RWPE1 (cell line): Measurements from ENCODE around the gene MED31.
"Not testable (repeated sequence)": the region's sequence is repeated elsewhere in the genome, so short reads cannot be mapped to it uniquely, and the experiment has no call there.

Source experiments
- CTCF ChIA-PET: fragments of 350-600 bp; sonication (Branson Sonifier 250); formaldehyde crosslinking; extraction: SDS; loops from one replicate; lab custom pipeline; 2021; lab: Yijun Ruan, JAX
- POLR2A ChIA-PET: fragments of 400-600 bp; formaldehyde crosslinking; extraction: SDS; loops from one replicate; lab custom pipeline; 2020; ENCODE audit warnings: antibody characterized with exemption; ENCODE audit not compliant: low non-redundant PET; lab: Yijun Ruan, JAX
- DNase-seq: peaks from one replicate; pipeline ENCODE4 v3.0.0; 2012; ENCODE audit warnings: low spot score
- H3K27ac ChIP-seq: fragments of 450-650 bp; 2 replicates; pipeline ENCODE4 v1.5.1; 2017
- CTCF ChIP-seq: fragments of 450-650 bp; conservative IDR thresholded peaks from 2 replicates; pipeline ENCODE4 v1.5.1; 2017; ENCODE audit warnings: low read depth, mild to moderate bottlenecking

The MED31 gene

GRCh38 chr17:6695051-6695450 is 43.6 kb upstream of the MED31 start:
- CTCF ChIA-PET = no interaction called here
- no peak for TF ChIP-seq CTCF
- POLR2A ChIA-PET = no interaction called here
- DNase-seq = no peak
- H3K27ac ChIP-seq = peak overlapping the region; percentile 28; the same call in 1 of the 2 replicates

- CTCF ChIA-PET = interaction anchor here (0.7 to 1.0 kb wide), 2 partner anchors 8 to 13 kb away, joined by 3 read pairs; no protein-coding TSS in a partner anchor
Measured at GRCh38 chr17:6691958-6692357, 40.6 kb upstream of the MED31 start.

GRCh38 chr17:6691546-6691945 is 40.1 kb upstream of the MED31 start:
- no peak for DNase-seq
- H3K27ac ChIP-seq = no peak overlapping the region
- no peak for TF ChIP-seq CTCF
- CTCF ChIA-PET = interaction anchor here (0.7 to 1.0 kb wide), 4 partner anchors 9 to 1553 kb away, joined by 3 to 4 read pairs (median 3); no protein-coding TSS in a partner anchor
- POLR2A ChIA-PET = no interaction called here

More at GRCh38 chr17:6691958-6692357, 40.6 kb upstream of the MED31 start:
- DNase-seq, POLR2A ChIA-PET, H3K27ac ChIP-seq: not testable (repeated sequence)

GRCh38 chr17:6690641-6691040 is 39.2 kb upstream of the MED31 start:
- DNase-seq = no peak
- H3K27ac ChIP-seq = no peak overlapping the region
- ChIA-PET POLR2A (no interaction called here), CTCF (interaction anchor here (0.7 kb wide), 1 partner anchor 1554 kb away, joined by 4 read pairs; no protein-coding TSS in a partner anchor)
- no peak for TF ChIP-seq CTCF

GRCh38 chr17:6688944-6689343 is 37.5 kb upstream of the MED31 start:
- no peak for DNase-seq
- ChIA-PET CTCF (no interaction called here), POLR2A (no interaction called here)
- H3K27ac ChIP-seq = no peak overlapping the region
- no peak for TF ChIP-seq CTCF

GRCh38 chr17:6686026-6686425 is 34.6 kb upstream of the MED31 start:
- POLR2A ChIA-PET = no interaction called here

More at GRCh38 chr17:6686026-6686425, 34.6 kb upstream of the MED31 start:
- CTCF ChIA-PET = interaction anchor here (0.6 kb wide), 1 partner anchor 14 kb away, joined by 3 read pairs; no protein-coding TSS in a partner anchor
- no peak for DNase-seq
- TF ChIP-seq CTCF = no peak
- no peak overlapping the region for H3K27ac ChIP-seq
